G401.6 (cell line): ENCODE results near the gene BBX.

ENCODE experiments used
- FAIRE-seq: peaks from 2 replicates; lab custom pipeline; 2012; peaks lifted over from hg19 to GRCh38; lab: Jason Lieb, UNC

The BBX gene

DNA sequence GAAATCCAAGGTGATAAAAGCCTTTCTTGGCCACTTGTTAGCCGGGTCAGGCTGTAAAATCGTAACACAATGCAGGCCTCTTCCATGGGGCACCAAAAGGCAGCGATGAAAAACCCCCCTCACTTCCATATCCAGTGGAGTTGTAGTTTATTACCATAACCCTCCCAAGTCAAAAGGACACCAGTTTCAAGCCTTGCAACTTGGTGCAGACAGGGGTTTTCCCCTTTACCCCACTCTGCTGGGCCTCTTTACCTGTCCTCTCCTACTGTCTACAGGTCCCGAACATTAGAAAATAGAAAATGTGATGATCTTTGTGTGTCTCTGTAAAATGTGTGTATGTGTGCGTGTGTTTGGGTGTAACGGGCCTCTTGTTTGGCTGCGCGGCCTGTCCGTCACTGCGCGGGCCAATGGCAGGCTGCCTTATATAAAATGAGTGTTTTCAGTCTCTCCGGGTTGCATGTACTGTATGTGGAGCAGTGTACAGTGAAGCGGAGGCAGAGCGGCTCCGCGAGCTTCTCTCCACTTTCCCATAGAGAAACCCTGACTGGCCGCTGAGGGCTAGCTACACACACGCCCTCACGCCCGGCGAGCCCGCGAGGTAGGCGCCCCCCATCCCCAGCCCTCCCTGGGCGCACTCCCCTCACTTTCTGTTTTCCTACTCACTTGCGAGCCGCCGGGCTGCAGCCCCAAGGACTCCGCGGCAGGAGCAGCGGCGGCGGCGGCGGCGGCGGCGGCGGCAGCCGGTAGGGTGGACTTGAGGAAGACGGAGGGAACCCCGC is at the start of gene BBX:
TSS of gene BBX (plus strand) at position 453 of the 779 bp plus-strand sequence. CDS start 187,499 bp downstream, outside the sequence.
- no peak for FAIRE-seq

DNA sequence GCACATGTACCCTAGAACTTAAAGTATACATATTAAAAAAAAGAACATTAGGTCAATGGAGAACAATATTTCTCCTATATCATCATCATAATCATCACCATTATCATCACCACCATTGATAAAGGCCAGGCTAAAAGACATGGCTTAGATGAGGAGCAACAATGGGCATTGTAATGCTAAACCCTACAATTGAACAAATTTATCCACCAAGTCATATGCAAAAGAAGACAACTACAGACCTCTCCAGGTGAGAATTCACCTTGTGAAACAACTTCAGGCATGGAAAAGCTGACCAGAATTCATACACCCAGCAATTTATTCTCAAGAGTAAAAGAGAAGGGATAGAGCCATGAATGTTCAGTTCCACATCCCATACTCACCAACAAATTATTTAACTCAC is 46.3 kb upstream of the BBX start:
- no peak for FAIRE-seq

- no peak for FAIRE-seq
These were observed 35.3 kb upstream of the BBX start for GRCh38 chr3:107487490-107487889.

DNA sequence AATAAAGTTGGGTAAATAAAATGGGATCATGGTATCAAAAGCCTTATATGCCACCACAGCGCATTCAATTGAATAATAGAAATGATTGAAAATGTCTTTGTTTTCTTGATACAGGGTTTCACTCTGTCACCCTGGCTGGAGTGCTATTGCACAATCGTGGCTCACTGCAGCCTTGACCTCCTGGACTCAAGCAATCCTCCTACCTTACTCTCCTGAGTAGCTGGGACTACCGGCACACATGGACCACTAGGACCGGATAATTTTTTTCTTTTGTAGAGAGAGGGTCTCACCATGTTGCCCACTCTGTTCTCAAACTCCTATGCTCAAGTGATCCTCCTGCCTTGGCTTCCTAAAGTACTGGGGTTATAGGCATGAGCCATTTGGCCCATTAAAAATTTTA is 33.8 kb upstream of the BBX start:
- FAIRE-seq = no peak

DNA sequence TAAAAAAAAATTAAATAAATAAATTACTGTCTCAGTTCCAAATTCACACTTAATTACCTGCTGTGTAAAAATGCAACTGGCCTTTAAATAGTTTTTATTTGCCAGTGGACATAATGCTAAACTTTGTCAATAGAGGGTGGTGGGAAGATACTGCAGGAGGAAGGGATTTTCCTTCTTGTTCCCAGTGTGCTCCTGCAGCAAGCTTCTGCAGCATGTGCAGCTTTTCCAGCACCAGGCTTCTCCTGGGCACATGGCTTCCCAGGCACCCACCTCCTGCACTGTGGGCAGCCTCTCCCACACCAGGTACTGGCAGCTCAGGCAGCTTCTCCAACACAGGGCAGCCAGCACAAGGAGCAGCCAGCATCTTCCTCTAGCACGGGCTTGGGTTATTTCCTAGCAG is 29.6 kb upstream of the BBX start:
- FAIRE-seq = no peak

GRCh38 chr3:107496855-107497254 is 25.9 kb upstream of the BBX start:
- no peak for FAIRE-seq

GRCh38 chr3:107498646-107499045 is 24.1 kb upstream of the BBX start:
- FAIRE-seq = no peak

DNA sequence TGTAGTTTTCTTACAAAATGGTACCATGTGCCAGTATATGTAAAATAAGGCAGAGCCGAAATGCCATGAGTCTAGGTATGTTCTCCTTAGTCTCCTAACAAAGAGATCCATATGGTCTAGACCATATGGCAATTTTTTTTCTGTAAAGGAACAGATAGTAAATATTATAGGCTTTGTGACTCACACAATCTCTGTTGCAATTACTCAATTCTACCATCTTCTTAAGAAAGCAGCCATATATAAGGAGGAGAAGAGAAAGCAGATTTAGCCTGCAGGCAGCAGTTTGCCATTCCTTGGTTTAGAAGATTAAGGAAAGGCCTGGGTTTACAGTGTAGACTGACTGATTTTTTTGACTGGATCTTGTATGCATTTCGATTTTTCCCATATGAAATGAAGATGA is 16.3 kb upstream of the BBX start:
- no peak for FAIRE-seq

DNA sequence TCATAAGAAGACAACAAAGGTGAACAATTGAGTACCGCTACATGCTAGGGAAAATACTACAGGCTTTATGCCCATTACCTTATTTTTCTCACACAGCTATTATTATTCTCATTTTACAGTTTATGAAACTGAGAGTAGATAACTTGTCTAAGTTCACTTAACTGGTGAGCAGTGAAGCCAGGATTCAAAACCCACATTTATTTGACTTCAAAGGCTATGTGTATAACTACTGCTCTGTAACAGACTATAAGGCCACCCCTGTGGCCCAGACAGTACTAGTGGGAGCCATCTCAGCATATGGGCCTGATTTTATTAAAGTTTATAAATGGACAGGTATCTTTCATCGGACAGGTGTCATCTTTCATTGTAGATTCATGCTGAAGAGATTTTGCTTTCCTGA is 14.4 kb upstream of the BBX start:
- no peak for FAIRE-seq

DNA sequence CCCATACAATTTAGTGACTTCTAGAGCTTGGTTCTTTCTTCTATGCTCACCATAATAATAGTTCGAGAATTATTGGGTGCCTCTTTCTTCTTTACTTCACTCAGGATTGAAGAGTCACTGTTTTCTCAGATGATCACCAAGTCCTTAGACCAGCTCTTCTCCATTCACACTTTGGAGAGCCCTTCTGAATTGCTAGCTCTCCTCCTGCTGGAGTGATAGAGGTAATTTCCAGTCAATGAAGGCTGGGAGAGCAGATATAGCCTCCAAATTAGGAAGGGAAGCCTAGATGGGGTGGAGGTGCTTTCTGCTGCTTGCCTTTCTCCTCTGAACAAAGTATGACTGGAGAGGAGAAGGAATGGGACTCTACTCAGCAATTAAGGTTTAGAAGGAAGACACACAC is 10.7 kb upstream of the BBX start:
- FAIRE-seq = no peak

DNA sequence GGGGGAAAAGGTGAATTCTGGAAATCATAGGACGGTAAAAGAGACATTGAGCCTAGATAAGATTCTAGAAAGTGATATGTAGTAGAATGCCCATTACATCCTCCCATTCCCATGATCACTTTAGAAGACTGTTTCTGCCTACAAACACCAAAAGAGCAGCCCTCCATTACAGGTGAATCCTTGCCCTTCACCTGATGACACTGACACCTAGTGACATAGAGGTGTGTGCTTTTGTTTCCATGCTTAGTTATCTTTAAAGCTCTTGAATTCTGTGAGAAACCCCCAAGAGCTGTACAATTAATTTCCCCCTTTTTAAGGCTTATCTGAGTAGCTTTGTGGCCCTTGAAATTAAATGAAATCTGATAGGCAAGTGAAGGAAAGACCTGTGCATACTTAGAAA is 8.3 kb upstream of the BBX start:
- FAIRE-seq = no peak

DNA sequence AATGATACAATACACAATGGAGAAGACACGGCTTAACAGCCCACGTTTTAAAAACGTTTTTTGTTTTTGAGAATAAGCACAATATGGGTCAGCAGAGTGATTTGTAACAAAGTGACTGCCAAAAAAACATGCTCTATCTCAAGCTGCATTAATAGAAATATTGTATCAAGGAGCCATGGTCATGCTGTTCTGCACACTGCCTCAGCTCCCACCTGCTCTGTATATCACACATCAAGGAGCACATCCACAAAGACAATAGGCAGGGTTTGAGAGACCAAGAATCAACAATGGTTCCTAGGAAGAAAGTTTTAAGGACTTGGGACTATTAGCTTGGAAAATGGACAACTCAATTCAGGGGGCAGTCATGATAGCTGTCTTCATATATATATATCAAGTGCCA is 6.3 kb upstream of the BBX start:
- no peak for FAIRE-seq

GRCh38 chr3:107520535-107520934 is 2.2 kb upstream of the BBX start:
- no peak for FAIRE-seq

DNA sequence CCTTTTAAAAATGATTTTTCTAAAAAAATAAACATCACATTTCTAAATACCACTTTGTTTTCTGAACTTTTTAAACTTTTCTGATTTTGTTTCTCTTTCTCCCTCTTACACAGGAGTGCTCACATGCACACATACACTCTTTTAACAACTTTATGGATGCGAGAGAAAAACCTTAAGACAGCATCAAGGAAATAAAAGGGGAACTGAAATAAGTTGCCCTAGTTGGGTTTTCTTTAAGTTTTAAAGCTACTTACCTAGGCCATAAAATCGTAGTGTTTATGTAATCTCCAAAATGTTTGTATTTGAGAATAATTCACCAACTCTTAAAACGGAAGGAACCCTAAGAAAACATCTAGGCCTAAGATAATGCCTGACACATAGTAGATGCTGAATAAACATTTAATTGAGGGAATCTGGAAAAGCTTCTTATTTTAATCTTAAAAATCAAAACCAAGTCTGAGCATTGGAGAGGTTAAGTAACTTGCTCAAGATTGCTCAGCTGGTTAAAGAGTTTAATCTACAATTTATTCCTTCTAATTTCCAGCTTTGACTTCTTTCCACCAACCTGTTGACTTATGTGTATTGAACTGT is 1.2 kb upstream of the BBX start:
- no peak for FAIRE-seq

DNA sequence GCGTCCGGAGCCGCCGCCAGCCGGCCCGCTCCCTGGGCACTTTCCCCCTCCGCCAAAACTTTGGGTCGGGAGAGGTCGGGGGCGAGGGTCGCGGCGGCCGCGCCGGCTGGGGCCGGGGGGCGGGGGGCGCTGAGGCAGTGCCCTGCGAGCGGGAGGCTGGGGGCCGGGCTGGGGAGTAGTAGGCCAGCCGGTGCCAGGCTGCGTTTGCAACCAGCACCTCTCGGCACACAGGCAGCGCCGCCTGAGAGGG is 452 bp downstream of the BBX start:
- FAIRE-seq = no peak

DNA sequence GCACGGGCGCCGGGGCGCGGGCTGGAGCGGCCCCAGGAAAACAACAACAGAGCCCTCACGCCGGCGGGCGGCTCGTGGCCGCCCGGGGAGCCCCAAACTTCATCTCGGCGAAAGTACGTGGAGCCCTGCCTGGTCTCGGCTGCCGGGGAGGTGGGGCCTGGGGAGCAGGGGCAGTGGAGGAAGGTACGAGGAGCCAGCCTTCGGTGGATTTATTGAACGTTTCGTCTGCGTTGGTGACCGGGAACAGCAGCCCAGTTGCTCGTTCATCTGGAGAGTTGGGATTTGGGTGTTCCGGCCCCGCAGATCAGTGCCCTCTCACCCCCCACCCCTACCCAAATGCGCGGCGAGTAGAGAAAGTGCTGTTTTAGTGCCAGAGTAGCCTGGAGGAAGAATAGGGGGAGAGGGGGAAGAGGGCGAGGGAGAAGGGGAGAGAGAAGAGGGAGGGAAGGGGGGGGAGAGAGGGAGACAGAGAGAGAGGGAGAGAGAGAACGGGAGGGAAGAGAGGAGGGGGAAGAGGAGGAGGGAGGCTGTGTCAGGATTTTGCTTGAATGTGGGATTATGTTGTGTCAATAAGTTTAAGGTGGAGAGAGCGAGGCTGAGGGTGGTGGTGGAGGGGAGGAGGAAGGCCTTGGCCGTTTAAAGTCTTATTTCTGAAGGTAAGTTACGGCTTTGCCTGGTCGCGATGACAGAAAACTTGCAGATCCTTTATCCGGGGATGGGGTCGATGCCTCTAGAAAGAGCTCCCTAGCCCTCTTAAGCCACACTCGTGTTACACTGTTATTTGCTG is 970 bp downstream of the BBX start:
- FAIRE-seq = no peak

DNA sequence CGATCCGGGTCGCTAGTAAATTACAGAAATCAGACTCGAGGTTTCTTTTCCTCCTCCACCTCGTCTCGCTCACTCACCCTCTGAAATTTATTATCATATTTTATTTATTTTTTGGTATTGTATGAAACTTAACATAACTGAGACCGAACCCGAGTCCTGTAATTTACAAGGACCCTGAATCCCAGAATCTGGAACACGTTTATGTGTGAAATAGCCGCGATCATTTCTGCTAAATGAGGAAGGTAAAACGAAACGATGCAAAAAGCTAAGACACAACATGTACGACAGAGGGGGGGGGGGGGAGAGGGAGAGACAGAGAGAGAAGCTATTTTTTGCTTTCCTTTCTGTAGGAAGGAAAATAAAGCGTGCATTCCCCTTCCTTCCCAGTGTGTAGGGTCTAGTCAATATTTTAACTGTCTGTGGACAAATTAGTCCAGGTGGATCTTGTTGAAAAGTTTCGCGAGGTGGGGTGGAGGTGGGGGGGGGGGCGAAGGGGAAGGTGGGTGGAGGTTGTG is 1.6 kb downstream of the BBX start:
- no peak for FAIRE-seq

- FAIRE-seq = no peak
These were observed 2.3 kb downstream of the BBX start for GRCh38 chr3:107524841-107525643.

GRCh38 chr3:107525644-107526305 is 3.0 kb downstream of the BBX start:
- no peak for FAIRE-seq

DNA sequence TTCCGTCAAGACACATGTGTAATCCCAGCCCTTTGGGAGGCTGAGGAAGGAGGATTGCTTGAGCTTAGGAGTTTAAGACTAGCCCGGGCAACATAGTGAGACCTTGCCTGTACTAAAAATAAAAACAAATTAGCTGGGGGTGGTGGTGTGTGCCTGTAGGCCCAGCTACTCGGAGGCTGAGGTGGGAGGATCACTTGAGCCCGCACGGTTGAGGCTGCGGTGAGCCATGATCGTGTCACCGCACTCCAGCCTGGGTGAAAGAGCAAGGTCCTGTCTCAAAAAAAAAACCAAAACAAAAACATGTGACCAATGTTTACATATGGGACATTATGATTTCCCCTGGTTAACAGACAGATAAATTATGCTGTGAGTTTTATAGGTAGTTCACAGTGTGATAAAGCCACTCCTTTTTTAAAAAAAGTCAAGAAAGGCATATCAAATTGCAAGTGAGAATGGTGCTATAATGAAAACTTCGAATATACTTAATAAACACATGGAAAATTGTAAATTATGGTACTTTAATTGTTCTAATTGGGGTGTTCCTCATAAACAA is 9.2 kb downstream of the BBX start:
- FAIRE-seq = no peak

- no peak for FAIRE-seq
These were observed 18.1 kb downstream of the BBX start for GRCh38 chr3:107540857-107541256.

GRCh38 chr3:107542665-107543064 is 19.9 kb downstream of the BBX start:
- no peak for FAIRE-seq
